ACHN (cell line): ENCODE results near the gene TARP.
"Not testable (repeated sequence)": the region's sequence is repeated elsewhere in the genome, so short reads cannot be mapped to it uniquely, and the experiment has no call there.

Source experiments
- DNase-seq: peaks from one replicate; pipeline ENCODE4 v3.0.0-alpha.2; 2015
- in situ Hi-C: cut with HindIII; loops from 2 replicates; pipeline ENCODE4 v1.10.0; 2017; ENCODE audit warnings: low sequenced_read_pairs, low pct_ligation_motif_present, low pct_unique_long_range_greater_than_20kb

Gene TARP

DNA sequence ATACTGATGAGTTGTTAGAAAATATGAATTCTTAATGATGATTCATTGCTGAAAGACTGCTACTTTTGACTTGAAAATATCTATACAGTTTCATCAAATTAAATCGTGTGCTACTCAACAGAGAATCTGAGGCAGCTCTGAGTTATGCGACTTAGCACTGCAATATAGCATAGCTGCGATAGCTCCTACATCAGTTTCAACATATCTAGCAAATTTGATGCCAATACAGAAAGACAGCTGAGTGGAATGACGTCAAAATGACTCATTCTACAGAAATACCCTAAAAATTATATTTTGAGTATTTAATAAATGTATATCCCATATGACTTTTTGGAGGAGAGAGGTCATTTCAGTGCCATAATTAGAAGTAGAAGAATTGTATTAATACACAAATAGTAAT, 1.1 kb upstream of the TARP start:
- in situ Hi-C loops, result no loop called here
- DNase-seq, result no peak

DNA sequence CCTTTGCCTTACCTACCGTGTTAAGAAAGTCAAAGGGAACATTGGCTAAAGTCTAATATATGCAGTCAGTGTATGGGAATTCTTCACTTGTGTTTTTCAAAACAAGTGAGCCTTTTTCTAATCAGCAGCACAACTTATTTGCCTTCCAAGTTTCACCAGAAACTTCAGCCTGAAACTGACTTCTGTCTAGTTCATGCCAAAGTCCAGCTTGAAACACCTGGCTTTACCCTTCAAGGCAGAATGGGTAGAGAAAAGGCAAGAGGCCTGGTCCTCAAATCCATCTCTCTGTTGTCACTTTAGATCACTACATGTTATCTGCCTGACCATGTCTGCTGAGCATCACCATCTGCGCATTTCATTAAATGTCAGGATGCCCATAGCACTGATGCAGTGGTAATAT, 3.0 kb downstream of the TARP start:
- DNase-seq, in situ Hi-C loops: not testable (repeated sequence)

- in situ Hi-C loops, DNase-seq: not testable (repeated sequence)
Observed at GRCh38 chr7:38269704-38270346, 3.6 kb downstream of the TARP start.

- DNase-seq, in situ Hi-C loops: not testable (repeated sequence)
Observed at GRCh38 chr7:38265958-38266357, 7.5 kb downstream of the TARP start.

DNA sequence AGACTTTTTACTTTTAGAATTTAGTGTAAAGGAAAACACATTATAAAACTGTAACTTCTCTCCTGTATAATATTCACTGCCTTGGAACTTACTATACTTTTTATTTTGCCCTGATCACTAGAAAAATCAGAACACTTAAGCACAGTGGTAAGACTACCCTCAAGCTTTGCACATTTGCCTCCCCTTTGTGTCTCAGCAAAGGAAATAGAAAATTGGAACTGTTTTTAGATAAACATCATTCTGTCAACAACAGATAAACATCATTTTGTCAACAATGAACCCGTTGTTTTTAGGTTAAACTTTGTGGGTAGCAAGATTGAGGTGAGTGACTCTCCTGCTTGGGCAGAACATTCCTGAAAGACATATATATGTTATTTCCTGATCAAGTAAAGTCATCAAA, 8.8 kb downstream of the TARP start:
- DNase-seq, in situ Hi-C loops: not testable (repeated sequence)

DNA sequence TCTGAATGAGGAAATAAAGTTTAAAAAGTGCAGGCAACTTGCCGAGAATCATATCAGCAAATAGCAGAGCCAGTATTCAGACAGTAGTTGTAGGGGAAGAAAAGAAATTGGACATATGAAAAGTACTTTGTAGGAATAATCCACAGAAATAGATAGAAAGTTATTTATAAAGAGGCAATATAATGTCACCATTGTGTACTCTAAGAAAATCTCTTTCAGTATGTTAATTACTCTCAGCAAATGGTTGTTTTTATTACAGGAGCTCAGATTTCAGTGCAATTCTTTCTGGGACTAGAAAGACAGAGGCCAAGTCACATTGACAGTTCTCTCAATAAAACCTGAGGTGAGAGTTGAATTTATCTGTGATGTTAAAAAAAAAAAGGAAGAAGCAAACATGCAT, 10.2 kb downstream of the TARP start:
- not testable (repeated sequence) for DNase-seq

DNA sequence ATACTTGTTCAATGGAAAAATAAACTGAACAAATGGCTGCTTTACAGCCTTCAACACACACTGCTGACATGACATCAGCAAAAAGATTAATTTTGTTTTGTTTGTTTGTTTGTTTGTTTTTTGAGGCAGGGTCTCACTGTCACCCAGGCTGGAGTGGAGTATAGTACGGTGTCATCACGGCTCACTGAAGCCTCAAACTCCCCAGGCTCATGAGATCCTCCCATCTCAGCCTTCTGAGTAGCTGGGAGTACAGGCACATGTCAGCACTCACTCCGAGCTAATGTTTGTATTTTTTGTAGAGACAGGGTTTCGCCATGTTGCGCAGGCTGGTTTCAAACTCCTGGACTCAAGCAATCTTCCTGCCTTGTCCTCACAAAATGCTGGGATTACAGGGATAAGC, 10.9 kb downstream of the TARP start:
- in situ Hi-C loops, result no loop called here
- no peak for DNase-seq

More for the DNA sequence above, 10.2 kb downstream of the TARP start:
- in situ Hi-C loops, result not testable (repeated sequence)

GRCh38 chr7:38262026-38262425, 11.4 kb downstream of the TARP start:
- in situ Hi-C loops, DNase-seq: not testable (repeated sequence)

GRCh38 chr7:38261601-38262000, 11.8 kb downstream of the TARP start:
- DNase-seq, in situ Hi-C loops: not testable (repeated sequence)

- in situ Hi-C loops, DNase-seq: not testable (repeated sequence)
Observed at GRCh38 chr7:38259157-38259556, 14.3 kb downstream of the TARP start.

DNA sequence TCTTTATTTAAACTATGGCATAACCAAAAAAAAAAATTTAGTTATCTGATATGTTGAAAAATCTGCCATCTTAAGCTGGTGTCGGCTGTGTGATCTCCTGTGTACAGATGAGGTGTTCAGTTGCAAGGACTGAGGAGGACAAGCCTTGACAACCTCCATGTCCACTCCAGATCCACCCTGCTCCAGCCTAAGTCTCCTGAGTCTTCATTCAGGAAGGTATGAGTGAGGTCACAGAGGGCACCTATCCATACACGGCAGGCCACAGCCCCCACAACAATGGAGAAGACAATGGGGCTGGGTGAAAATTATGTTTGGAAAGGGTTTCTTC, 16.1 kb downstream of the TARP start:
- no peak for DNase-seq
- in situ Hi-C loops, result no loop called here

DNA sequence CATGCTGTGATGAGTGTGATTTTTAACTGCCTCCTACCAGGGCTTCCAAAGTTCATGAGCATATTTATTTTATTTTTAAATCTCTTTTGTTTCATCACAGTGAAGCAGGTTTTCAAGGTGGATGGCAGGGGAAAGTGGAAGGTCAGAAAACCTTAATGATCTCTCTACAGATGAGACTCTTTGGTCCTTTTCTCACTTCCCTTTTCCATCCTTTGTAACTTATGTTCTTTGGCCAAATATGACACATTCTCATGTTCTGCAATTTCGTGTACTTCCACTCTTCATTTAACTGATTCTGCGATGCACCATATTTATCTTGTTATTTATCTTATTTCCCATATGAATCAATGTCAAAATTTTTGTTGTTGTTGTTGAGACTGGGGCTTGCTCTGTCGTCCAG, 23.6 kb downstream of the TARP start:
- not testable (repeated sequence) for DNase-seq

GRCh38 chr7:38248069-38248567, 25.3 kb downstream of the TARP start:
- in situ Hi-C loops, result no loop called here
- DNase-seq, result no peak

More for the DNA sequence above, 23.6 kb downstream of the TARP start:
- in situ Hi-C loops, result not testable (repeated sequence)

DNA sequence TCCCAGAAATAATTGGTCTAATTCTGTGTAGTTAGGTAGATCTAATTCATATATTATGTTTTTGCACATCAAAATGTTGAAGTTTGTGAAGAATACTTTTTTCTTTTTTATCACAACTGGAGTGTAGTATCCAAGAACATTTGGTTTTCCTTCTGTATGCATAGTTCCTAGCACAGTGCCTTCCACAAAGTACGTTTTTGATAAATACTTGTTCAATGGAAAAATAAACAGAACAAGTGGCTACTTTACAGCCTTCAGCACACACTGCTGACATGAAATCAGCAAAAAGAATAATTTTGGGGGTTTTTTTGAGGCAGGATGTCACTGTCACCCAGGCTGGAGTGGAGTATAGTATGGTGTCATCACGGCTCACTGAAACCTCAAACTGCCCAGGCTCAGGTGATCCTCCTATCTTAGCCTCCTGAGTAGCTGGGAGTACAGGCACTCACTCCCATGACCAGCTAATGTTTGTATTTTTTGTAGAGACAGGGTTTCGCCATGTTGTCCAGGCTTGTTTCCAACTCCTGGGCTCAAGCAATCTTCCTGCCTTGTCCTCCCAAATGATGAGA, 27.9 kb downstream of the TARP start:
- in situ Hi-C loops, result no loop called here
- no peak for DNase-seq

GRCh38 chr7:38244516-38244915, 28.9 kb downstream of the TARP start:
- in situ Hi-C loops, result no loop called here
- DNase-seq, result no peak

DNA sequence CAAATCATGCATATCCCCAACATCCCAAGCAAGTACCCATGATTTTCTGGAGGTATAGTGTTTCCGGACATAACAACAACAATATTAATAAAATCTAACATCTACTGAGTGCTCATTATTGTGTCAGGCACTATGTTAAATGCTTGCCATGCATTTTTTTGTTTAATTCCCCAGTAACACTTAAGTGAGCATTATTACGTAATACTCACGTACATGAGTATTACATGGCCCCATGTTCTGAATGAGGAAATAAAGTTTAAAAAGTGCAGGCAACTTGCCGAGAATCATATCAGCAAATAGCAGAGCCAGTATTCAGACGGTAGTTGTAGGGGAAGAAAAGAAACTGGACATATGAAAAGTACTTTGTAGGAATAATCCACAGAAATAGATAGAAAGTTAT, 30.1 kb downstream of the TARP start:
- in situ Hi-C loops, DNase-seq: not testable (repeated sequence)

- DNase-seq, result no peak
- in situ Hi-C loops, result no loop called here
Observed at GRCh38 chr7:38242814-38243213, 30.6 kb downstream of the TARP start.

- in situ Hi-C loops, result no loop called here
Observed at GRCh38 chr7:38241071-38241470, 32.4 kb downstream of the TARP start.

GRCh38 chr7:38239129-38239528, 34.3 kb downstream of the TARP start:
- in situ Hi-C loops, DNase-seq: not testable (repeated sequence)

More at GRCh38 chr7:38241071-38241470, 32.4 kb downstream of the TARP start:
- DNase-seq, result no peak

GRCh38 chr7:38235606-38236005, 37.8 kb downstream of the TARP start:
- in situ Hi-C loops, result no loop called here
- no peak for DNase-seq
